Stimulated activated CD4-positive, alpha-beta T cell treated with anti-CD3 and anti-CD28 coated beads, Interleukin-1b, Interleukin-23, amount 100 ng/mL, for 4 hours (primary cell): ENCODE measurements around the gene SARM1.
A peak's percentile ranks its signal among the peaks of the same experiment; 100 is the strongest.

Experiments
- DNase-seq, 2 donors: peaks; one replicate each; pipeline ENCODE4 v3.0.0-alpha.2; 2020; ENCODE audit warnings: low read depth in 2 of 2

SARM1 gene

GRCh38 chr17:28395426-28395825 lies 23.9 kb downstream of the SARM1 start:
- DNase-seq, result no peak

- no peak for DNase-seq
These were observed 24.5 kb downstream of the SARM1 start for GRCh38 chr17:28395968-28396367.

GRCh38 chr17:28396635-28397239 lies 25.2 kb downstream of the SARM1 start:
- DNase-seq, result no peak

- DNase-seq, result no peak
These were observed 25.8 kb downstream of the SARM1 start for GRCh38 chr17:28397275-28397674.

GRCh38 chr17:28397687-28398279 lies 26.3 kb downstream of the SARM1 start:
- DNase-seq, result no peak

- no peak for DNase-seq
These were observed 26.9 kb downstream of the SARM1 start for GRCh38 chr17:28398280-28398981.

GRCh38 chr17:28399808-28400207 lies 28.3 kb downstream of the SARM1 start:
- DNase-seq, result no peak

GRCh38 chr17:28402224-28402630 lies 30.7 kb downstream of the SARM1 start:
- no peak for DNase-seq

GRCh38 chr17:28402844-28403243 lies 31.4 kb downstream of the SARM1 start:
- DNase-seq, result no peak

- no peak for DNase-seq
These were observed 32.5 kb downstream of the SARM1 start for GRCh38 chr17:28404007-28404406.

GRCh38 chr17:28404461-28404811 lies 32.9 kb downstream of the SARM1 start:
- no peak for DNase-seq

GRCh38 chr17:28404812-28405570 lies 33.5 kb downstream of the SARM1 start:
- no peak for DNase-seq

- peak; percentile 23 to 63 for DNase-seq
These were observed 34.4 kb downstream of the SARM1 start, which contains the start of gene SLC46A1 for GRCh38 chr17:28405632-28406472. TSS of gene SLC46A1 (minus strand) at chr17:28406212. CDS start at chr17:28406114, 98 bp downstream.

- no peak for DNase-seq
These were observed 35.0 kb downstream of the SARM1 start for GRCh38 chr17:28406473-28406814.

- no peak for DNase-seq
These were observed 35.9 kb downstream of the SARM1 start for GRCh38 chr17:28407130-28407973.

GRCh38 chr17:28407974-28408306 lies 36.4 kb downstream of the SARM1 start:
- DNase-seq, result no peak

- no peak for DNase-seq
These were observed 40.6 kb downstream of the SARM1 start for GRCh38 chr17:28412099-28412498.

GRCh38 chr17:28413804-28414203 lies 42.3 kb downstream of the SARM1 start:
- DNase-seq, result no peak

GRCh38 chr17:28415886-28416285 lies 44.4 kb downstream of the SARM1 start:
- no peak for DNase-seq

- peak; percentile 17 to 40 for DNase-seq
These were observed 45.3 kb downstream of the SARM1 start for GRCh38 chr17:28416703-28417311.
